ENCODE measurements around the gene STK32B.

DNA sequence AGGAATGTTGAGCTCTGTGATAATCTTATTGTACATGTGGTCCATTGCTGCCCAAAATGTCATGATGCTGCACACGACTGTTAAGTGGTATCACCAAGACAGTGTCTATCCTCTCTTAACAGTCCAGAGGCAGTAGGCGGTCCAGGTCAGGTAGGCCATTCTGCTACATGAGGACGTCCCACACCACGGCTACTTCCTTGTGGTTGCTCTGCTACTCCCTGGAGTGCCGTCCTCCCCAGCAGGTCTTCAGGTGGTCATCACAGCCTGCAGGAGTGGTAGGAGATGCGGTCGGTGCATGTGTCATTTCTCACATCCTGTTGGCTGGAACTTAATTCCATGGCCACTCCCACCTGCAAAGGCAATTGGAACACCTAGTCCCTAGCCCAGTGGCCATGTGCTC lies 11.5 kb upstream of the STK32B start:
- TF ChIP-seq, protein P1, sequence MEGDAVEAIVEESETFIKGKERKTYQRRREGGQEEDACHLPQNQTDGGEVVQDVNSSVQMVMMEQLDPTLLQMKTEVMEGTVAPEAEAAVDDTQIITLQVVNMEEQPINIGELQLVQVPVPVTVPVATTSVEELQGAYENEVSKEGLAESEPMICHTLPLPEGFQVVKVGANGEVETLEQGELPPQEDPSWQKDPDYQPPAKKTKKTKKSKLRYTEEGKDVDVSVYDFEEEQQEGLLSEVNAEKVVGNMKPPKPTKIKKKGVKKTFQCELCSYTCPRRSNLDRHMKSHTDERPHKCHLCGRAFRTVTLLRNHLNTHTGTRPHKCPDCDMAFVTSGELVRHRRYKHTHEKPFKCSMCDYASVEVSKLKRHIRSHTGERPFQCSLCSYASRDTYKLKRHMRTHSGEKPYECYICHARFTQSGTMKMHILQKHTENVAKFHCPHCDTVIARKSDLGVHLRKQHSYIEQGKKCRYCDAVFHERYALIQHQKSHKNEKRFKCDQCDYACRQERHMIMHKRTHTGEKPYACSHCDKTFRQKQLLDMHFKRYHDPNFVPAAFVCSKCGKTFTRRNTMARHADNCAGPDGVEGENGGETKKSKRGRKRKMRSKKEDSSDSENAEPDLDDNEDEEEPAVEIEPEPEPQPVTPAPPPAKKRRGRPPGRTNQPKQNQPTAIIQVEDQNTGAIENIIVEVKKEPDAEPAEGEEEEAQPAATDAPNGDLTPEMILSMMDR (IDR thresholded peaks at IDR 0.05): no peak
- TF ChIP-seq POLR2A (IDR thresholded peaks at IDR 0.05): no peak
